ENCODE measurements around the gene PTEN.
"Not testable (repeated sequence)": the region's sequence is repeated elsewhere in the genome, so short reads cannot be mapped to it uniquely, and the experiment has no call there.

The PTEN gene

DNA sequence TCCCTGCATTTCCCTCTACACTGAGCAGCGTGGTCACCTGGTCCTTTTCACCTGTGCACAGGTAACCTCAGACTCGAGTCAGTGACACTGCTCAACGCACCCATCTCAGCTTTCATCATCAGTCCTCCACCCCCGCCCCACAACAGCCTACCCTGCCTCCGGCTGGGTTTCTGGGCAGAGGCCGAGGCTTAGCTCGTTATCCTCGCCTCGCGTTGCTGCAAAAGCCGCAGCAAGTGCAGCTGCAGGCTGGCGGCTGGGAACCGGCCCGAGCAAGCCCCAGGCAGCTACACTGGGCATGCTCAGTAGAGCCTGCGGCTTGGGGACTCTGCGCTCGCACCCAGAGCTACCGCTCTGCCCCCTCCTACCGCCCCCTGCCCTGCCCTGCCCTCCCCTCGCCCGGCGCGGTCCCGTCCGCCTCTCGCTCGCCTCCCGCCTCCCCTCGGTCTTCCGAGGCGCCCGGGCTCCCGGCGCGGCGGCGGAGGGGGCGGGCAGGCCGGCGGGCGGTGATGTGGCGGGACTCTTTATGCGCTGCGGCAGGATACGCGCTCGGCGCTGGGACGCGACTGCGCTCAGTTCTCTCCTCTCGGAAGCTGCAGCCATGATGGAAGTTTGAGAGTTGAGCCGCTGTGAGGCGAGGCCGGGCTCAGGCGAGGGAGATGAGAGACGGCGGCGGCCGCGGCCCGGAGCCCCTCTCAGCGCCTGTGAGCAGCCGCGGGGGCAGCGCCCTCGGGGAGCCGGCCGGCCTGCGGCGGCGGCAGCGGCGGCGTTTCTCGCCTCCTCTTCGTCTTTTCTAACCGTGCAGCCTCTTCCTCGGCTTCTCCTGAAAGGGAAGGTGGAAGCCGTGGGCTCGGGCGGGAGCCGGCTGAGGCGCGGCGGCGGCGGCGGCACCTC is at the start of gene PTEN, which contains the start of gene KLLN:
Gene PTEN (plus strand): TSS at position 573 of the 891 bp plus-strand sequence. CDS start 845 bp downstream, outside the sequence.
Gene KLLN (minus strand): TSS at position 481 of the 891 bp plus-strand sequence. CDS start 1,046 bp downstream, outside the sequence.
- peak; percentile 63 to 73 (median 73) for DNase-seq (ENCODE audit: low read depth in 3 of 3)

DNA sequence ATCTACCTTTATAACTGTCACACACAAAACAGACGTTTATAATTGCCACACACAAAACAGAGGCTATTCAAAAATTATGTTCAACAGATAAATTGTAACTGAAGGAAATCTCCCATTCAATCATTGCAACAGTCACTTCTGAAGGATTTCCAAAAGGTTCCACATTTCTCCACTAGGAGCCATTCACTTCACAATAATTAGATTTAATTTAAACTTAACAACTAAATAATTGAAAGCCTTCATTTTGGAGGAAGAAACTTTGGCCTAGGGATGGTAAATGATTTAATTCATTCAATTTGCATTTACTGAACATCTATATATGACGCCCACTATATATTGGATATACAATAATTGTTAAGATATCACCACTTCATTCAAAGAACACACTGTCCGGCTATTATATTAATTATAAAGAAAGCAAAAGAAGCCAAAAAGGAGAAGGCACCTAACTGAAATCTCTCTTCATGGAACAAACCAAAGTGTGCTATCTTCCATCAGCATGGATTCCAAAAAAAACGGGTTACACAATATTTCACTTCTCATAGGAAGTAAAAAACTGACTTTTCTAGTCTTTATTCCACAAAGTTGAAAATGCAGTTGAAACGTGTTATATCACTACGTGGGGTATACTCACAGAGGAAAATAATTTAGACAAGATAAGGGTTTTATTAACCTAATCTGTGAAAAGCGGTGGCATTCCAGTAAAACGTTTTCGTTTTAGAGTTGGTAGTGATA is 47.1 kb upstream of the PTEN start:
- DNase-seq (ENCODE audit: low read depth in 3 of 3), result no peak

DNA sequence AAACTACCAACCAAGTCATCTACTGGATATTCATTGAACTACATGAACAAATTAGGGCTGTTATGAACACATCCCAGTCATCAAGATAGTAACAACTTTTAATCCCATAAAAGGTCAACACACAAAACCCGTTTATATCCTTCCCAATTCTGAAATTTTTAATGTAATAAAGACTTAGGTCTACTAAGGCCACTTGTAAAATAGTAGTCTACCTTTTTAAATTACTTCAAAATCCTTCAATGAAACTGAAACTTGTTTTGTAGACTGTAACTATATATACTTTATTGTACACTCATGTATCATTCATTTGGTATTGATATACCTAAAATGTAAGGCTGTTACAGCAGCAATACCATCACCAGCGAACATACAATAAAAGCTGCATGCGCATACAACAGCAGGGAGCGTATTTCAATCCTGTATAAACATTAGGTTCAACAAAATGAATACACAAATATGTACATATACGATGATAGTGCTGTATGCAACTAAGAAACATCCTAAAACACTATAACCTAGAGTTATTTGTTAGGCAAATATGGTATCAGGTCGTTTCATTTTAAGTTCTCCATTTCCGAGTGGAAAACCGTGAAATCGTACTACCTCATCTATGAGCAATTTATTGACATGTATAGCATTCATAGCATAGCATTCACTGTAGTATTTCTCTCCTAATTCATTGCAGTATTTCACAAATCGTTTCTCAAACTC is 46.4 kb upstream of the PTEN start:
- no peak for DNase-seq (ENCODE audit: low read depth in 3 of 3)

DNA sequence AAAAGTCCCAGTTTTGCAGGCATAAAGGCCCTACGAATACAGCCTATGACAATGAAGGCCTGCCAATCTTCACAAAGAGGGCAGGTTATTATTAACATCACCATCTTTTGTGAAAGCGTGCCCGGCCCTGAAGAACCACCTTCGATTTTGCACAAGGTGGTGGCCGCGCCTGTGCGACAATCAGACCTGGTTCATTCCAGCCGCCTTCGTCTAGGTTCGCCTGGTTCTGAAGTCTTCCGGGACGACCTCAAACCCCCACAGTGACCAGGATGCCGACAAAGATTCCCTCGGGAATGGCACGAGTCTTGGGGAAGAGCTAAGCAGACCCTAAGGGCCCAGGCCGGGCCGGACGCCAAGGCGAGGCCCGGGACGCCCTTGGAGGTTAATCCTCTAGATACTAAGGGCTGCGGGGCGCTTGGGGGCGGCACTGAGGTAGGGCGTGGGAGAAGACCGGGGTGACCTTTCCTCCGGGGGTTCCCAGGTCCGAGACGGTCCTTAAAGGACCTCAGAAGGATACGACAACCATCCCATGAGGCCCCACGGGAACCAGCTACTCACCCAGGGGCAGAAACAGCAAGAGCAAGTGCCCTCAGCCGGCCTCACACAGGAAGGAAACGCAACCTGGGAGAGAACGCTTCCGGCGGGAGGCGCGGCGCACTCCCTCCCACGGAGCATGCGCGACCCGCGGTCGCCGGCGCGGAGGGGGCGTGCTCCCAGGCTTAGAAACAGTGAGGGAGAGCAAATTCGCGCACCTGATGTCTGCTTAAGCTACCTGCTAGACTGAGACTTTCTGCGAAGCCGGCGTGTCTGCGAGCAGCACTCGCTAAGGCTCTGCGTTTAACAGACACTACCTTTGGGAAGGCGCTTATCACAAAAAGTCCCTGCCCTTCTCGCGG is 45.6 kb upstream of the PTEN start, which contains the start of gene ATAD1:
Gene ATAD1 (minus strand): TSS at position 618 of the 896 bp plus-strand sequence. CDS start 3,627 bp downstream, outside the sequence.
- DNase-seq (ENCODE audit: low read depth in 3 of 3), result peak; percentile 75 to 80 (median 77)

DNA sequence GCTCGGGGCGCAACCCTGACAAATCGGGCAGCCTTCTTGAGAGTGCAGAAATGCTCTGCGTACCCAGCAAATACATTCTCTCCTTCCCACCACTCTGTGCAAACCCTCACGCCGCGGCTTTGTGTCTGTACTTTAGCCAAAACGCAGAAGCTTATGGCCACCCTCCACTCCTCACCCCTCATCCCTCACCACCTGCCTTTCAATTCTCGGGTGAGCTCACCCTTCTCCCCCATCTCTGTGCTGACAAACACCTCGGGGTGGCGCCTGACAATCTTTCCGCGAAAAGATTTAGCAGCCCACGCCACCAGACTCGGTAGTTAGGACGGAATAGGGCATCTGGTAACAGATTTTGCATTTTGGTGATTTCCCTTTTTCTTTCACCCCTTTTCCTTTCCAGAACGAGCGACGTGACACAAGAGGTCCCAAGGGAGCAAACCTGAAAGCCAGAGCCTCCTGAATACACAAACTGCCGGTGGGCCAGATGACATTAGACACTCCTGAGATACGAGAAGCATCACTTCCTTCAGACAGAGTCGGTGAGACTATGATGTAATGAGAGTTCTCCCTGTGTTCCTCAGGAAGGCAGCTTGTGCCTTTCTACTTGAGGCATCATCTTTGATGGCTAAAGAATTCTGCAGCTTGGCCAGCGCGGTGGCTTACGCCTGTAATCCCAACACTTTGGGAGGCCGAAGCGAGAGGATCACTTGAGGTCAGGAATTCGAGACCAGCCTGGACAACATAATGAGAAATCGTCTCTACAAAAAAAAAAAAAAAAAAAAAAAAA is 44.7 kb upstream of the PTEN start:
- peak; percentile 37 to 57 (median 47) for DNase-seq (ENCODE audit: low read depth in 3 of 3)

DNA sequence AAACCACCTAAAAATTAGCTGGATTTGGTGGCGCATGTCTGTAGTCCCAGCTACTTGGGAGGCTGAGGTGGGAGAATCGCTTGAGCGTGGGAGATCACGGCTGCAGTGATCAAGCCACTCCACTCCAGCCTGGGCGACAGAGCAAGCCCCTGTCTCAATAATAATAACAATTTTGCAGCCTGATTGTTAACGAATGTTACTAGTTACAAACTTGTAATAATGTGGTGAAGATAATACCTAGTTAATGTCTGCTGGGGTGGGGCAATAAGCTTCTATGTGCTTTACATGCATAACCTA is 44.2 kb upstream of the PTEN start:
- no peak for DNase-seq (ENCODE audit: low read depth in 3 of 3)

DNA sequence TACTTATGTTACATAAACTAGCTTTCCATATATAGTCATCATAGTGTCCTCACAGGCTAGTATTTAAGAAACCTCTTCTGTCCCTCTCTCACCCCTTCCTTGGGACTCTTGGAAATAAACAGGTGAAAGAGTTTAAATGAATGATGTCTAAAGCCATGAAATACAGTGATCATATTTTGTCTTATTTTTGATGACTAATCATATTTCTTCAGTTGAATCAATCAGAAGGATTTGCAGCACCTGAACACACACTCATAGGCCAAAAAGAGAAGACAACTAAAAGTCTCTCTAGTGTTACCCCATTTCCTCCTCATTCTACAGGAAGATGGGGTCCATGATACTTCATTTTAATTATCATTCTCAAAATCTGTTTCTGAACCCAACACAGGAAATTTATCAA is 36.8 kb upstream of the PTEN start:
- DNase-seq (ENCODE audit: low read depth in 3 of 3), result no peak

DNA sequence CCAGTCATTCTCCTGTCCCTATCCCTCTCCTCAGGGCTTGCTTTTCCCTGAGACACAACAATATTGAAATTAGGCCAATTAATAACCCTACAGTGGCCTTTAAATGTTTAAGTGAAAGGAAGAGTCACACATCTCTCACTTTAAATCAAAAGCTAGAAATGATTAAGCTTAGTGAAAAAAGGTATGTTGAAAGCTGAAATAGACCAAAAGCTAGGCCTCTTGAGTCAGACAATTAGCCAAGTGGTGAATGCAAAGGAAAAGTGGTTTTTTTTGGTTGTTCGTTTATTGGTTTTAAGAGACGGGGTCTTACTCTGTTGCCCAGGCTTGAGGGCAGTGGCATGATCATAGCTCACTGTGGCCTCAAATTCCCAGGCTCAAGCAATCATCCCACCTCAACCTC is 35.7 kb upstream of the PTEN start:
- DNase-seq (ENCODE audit: low read depth in 3 of 3), result no peak

DNA sequence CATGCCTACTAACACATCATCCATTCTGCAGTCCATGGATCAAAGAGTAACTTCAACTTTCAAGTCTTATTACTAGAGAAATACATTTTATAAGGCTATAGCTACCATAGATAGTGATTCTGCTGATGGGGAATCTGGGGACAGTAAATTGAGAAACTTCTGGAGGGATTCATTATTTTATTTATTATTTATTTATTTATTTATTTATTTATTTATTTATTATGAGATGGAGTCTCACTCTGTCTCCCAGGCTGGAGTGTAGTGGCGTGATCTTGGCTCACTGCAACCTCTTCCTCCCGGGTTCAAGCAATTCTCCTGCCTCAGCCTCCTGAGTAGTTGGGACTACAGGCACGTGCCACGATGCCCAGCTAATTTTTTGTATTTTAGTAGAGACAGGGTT is 34.4 kb upstream of the PTEN start:
- not testable (repeated sequence) for DNase-seq (ENCODE audit: low read depth in 3 of 3)

DNA sequence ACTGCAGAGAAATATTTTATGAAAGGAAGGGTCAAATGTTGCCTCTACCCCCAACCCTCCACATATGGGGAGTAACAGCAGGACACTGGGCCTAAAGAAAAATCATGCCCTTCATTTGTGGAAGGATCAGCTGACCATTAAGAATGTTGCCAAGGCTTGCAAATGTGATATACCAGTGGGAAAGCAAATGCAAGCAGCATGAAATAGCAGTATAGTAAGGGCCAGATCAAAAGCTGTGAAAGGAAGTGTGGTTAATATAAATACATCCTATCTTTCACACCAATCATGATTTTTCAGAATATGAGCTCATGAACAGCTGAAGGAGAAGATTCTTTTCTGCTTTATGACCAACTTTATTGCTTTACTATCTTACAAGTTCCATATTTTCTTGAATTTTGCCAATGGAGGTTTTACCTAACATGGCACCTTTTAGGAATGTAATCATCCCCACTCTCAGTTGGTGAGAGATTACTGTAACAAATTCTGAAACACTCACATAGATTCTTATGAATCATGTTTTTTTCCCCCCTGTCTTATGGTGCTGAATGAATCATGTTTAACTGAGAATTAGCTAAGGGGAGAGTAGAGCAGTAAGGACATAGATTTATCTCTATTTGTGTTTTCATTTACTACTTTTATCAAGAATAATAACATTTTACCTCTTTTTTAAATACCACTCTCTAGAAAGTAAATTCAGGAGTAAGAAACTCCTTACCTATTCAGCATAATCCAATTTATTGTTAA is 33.3 kb upstream of the PTEN start:
- DNase-seq (ENCODE audit: low read depth in 3 of 3), result no peak

DNA sequence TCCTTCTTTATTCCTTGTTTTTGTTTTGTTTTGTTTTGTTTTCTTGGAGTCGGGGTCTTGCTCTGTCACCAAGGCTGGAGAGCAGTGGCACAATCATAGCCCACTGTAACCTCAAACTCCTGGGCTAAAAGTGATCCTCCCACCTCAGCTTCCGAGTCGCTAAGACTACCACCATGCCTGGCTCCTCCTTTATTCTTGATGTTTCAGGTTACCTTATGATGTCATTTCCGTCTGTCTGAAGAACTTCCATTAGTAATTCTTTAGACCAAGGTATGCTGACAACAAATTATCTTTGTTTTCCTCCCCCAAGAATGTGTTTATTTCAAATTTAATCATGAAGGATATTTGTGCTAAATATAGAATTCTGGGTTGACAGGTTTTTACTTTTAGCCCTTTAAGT is 27.3 kb upstream of the PTEN start:
- no peak for DNase-seq (ENCODE audit: low read depth in 3 of 3)

DNA sequence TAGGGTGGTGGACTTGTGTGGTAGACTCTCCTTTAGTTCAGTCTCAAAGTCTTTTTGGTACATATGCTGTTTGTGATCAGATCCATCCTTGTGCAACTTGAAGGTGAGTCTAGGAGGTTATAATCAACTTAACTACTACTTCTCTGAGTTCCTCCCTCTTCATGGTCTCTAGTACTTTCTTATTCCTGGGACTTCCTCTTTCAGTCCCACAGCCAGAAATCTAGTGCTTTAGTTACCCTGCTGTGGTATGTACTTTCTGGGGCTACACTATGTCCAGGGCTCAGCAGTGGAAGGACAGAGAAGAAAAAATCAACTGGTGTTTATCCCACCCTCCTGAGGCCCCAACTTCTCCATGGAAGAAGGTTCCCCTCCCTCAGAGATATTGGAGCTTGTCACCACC is 26.0 kb upstream of the PTEN start:
- no peak for DNase-seq (ENCODE audit: low read depth in 3 of 3)

DNA sequence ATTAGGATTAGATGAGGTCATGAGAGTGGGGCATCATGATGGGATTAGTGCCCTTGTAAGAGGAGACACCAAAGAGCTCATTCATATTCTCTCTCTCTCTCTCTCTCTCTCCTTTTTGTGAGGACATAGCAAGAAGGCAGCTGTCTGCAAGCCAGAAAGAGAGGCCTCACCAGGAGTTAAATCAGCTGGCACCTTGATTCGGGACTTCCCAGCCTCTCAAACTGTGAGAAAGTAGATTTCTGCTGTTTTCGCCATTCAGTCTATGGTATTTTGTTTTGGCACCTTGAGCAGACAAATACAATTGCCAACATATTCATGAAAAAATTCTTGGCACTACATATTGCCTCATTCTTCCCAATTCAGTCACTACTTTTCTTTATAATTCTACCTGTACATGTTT is 24.8 kb upstream of the PTEN start:
- DNase-seq (ENCODE audit: low read depth in 3 of 3), result no peak

DNA sequence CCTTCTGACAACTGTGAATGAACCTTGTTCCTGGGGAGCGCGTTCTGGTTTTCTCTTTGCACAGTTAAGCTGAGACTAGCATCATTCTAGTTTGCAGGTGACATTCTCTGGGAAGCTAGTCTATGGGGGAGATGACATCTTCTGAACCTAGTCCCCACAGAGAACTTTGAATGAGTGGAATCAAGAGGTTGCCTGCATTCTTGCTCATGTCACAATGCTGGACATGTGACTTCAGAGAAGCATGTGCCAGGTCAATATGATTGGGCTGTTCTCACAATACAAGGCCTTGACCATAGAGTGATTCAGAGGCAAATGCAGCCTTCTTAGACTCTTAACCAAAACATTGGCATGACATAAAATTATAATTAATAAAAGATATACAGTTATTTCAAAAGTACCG is 22.2 kb upstream of the PTEN start:
- no peak for DNase-seq (ENCODE audit: low read depth in 3 of 3)

DNA sequence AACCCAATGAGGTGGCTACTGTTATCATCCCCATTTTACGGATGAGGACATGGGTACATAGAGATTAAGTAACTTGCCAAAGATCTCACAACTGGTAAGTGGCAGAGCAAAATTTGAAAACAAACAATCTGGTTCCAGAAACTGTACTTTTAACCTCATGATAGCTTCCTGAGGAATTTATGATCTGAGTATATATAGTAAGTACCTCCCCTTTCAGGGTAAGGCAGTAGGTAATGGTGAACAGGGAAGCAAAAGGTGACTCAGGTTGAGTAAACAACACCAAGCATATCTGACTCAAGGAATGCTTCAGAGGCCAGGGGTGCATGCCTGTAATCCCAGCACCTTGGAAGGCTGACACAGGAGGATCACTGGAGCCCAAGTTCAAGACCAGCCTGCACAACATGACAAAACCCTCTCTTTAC is 21.2 kb upstream of the PTEN start:
- no peak for DNase-seq (ENCODE audit: low read depth in 3 of 3)

DNA sequence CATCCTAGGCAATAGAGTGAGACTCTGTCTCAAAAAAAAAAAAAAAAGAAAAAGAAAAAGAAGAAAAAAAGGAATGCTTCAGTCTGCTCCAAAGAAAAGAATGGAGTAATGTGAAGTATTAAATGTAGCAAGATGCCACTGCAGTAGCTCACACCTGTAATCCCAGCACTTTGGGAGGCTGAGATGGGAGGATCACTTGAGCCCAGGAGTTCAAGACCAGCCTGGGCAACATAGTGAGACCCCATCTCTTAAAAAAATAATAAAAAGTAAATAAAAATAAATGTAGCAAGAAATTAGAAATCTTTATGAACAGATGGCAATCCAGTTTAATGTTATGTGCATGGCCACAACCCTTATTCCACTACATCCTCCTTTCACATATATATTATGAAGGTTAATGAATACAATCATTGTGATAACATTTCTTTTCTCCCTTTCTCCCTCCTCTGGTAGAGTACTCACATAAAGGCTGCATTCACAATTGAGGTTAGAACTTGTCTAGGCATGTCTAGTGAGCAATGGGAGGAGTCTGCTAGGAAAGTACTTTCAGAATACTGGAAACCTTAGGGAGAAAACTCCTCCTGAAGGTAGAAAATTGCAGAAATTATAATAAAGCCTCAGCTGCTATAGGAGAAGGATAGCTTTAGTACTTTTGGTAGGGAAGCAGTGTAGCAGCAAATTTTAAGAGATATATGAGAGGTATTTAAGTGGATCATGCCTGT is 20.5 kb upstream of the PTEN start:
- DNase-seq (ENCODE audit: low read depth in 3 of 3), result no peak

DNA sequence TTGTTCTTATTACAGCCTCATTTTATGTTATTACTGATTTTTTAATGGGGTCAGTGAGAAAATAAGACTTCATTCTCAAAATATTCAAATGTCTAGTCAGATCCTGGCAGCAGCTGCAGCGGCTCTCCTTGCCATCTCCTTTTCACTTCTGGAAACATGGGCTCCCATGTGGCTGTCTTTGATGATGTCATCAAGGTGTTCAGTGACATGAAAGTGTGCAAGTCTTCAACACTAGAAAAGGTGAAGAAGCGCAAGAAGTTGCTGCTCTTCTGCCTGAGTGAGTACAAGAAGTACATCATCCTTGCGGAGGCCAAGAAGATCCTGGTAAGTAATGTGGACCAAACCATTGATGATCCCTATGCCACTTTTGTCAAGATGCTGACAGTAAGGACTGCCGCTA is 19.7 kb upstream of the PTEN start:
- no peak for DNase-seq (ENCODE audit: low read depth in 3 of 3)

DNA sequence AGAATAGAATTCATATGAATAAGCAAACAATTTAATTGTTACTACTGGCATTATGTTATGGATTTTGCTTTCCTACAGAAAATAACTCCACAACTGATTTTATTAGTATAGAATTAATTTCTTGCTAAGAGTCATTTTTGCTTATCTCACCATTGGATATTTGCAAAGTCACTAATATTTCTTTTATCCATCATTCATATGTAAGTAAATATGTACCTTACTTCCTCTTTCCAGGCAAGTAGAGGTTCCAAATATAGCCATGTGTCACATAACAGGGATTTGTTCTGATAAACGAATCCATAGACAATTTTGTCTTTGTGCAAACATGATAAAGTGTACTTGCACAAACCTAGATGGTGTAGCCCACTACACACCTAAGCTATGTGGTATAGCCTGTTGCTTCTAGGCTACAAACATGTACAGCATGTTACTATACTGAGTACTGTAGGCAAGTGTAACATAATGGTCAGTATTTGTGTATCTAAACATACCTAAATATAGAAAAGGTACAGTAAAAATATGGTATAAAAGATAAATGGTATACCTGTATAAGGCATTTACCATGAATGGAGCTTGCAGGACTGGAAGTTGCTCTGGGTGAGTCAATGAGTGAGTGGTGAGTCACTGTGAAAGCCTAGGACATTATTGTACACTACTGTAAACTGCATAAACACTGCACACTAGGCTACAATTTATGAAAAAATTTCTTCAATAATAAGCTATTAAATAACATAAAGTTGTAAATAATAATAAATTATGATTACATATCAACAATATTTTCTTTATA is 18.4 kb upstream of the PTEN start:
- no peak for DNase-seq (ENCODE audit: low read depth in 3 of 3)
